IMR-90 (cell line): Measurements from ENCODE around the gene RAB31.

Experiments
- BHLHE40 ChIP-seq: fragments of 150-350 bp; IDR thresholded peaks from 2 replicates; pipeline ENCODE4 v1.6.1; 2016; ENCODE audit warnings: mild to moderate bottlenecking, low read depth, low read length
- CEBPB ChIP-seq: IDR thresholded peaks from 2 replicates; pipeline ENCODE4 v1.6.1; 2012; ENCODE audit warnings: low read depth, low read length, improper control_type of control experiment
- CHD1 ChIP-seq: IDR thresholded peaks from 2 replicates; pipeline ENCODE4 v1.6.1; 2012; ENCODE audit warnings: low read depth, low read length, improper control_type of control experiment
- CTCF ChIP-seq: conservative IDR thresholded peaks from 2 replicates; pipeline ENCODE4 v1.5.1; 2012; ENCODE audit warnings: mild to moderate bottlenecking, low read depth, low read length, improper control_type of control experiment
- MAFK ChIP-seq: IDR thresholded peaks from 2 replicates; pipeline ENCODE4 v1.6.1; 2012; ENCODE audit warnings: low read depth, low read length, improper control_type of control experiment
- MAZ ChIP-seq: IDR thresholded peaks from 2 replicates; pipeline ENCODE4 v1.6.1; 2012; ENCODE audit warnings: low read depth, mild to moderate bottlenecking, low read length, improper control_type of control experiment, moderate library complexity, borderline replicate concordance
- MXI1 ChIP-seq: IDR thresholded peaks from 2 replicates; pipeline ENCODE4 v1.6.1; 2012; ENCODE audit warnings: low read depth, mild to moderate bottlenecking, low read length, moderate library complexity, borderline replicate concordance
- POLR2A ChIP-seq: IDR thresholded peaks from 2 replicates; pipeline ENCODE4 v1.6.1; 2012; ENCODE audit warnings: mild to moderate bottlenecking, low read depth, low read length
- RAD21 ChIP-seq: IDR thresholded peaks from 2 replicates; pipeline ENCODE4 v1.6.1; 2012; ENCODE audit warnings: low read length, improper control_type of control experiment
- RCOR1 ChIP-seq: IDR thresholded peaks from 2 replicates; pipeline ENCODE4 v1.6.1; 2012; ENCODE audit warnings: mild to moderate bottlenecking, low read length, improper control_type of control experiment; ENCODE audit not compliant: insufficient replicate concordance
- RFX5 ChIP-seq: IDR thresholded peaks from 2 replicates; pipeline ENCODE4 v1.8.0; 2012; ENCODE audit warnings: low read depth, mild to moderate bottlenecking, low read length, moderate library complexity
- SMC3 ChIP-seq: fragments of 150-350 bp; IDR thresholded peaks from 2 replicates; pipeline ENCODE4 v1.6.1; 2016; ENCODE audit warnings: low read depth, mild to moderate bottlenecking, antibody characterized with exemption, low read length, moderate library complexity
- TF ChIP-seq, protein P1 (sequence below): fragments of 150-350 bp; IDR thresholded peaks from 2 replicates; pipeline ENCODE4 v1.6.1; 2017; ENCODE audit warnings: mild to moderate bottlenecking, antibody characterized with exemption, low read length, low read depth

DNA sequence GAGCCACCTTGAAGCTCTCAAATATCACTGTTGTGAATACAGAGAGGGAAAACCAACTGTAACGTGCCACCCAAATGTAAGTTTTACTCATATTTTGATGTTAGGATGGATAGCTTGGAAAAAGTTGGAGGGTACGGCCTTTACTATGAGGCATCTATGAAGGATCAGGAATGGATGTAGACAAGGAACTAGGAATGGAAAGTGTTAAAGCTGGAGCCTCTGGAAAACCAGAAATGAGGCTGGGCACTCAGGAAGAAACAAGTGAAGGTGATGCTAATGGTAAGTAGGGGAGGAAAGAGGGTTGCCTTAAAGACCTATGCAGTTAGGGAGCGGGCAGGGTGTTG lies 177.9 kb downstream of the RAB31 start:
- no peak for TF ChIP-seq BHLHE40
- TF ChIP-seq CTCF: no peak
- TF ChIP-seq MAZ: no peak
- TF ChIP-seq POLR2A: no peak
- TF ChIP-seq RFX5: no peak
- no peak for TF ChIP-seq SMC3
- no peak for TF ChIP-seq CEBPB
- TF ChIP-seq CHD1: no peak
- TF ChIP-seq, protein P1, sequence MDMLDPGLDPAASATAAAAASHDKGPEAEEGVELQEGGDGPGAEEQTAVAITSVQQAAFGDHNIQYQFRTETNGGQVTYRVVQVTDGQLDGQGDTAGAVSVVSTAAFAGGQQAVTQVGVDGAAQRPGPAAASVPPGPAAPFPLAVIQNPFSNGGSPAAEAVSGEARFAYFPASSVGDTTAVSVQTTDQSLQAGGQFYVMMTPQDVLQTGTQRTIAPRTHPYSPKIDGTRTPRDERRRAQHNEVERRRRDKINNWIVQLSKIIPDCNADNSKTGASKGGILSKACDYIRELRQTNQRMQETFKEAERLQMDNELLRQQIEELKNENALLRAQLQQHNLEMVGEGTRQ: no peak
- no peak for TF ChIP-seq RAD21
- TF ChIP-seq MAFK: no peak
- TF ChIP-seq MXI1: no peak
- no peak for TF ChIP-seq RCOR1
